HG02571 (cell line): ENCODE data around the gene DCST2.

ENCODE experiments used
- ATAC-seq: cut with Tn5 transposase; IDR thresholded peaks from one replicate; pipeline ENCODE4 v1.9.1; 2021; ENCODE audit warnings: mild to moderate bottlenecking, moderate library complexity; ENCODE audit not compliant: unreplicated experiment

DCST2 gene

GRCh38 chr1:155030243-155030795 lies 3.3 kb downstream of the DCST2 start:
- no peak for ATAC-seq

- no peak for ATAC-seq
These were observed 3.9 kb downstream of the DCST2 start for GRCh38 chr1:155029513-155030242.

GRCh38 chr1:155026588-155026987 lies 7.0 kb downstream of the DCST2 start:
- no peak for ATAC-seq

- no peak for ATAC-seq
These were observed 7.4 kb downstream of the DCST2 start for GRCh38 chr1:155026154-155026553.

- no peak for ATAC-seq
These were observed 9.3 kb downstream of the DCST2 start for GRCh38 chr1:155024315-155024714.

GRCh38 chr1:155023627-155024026 lies 10.0 kb downstream of the DCST2 start:
- ATAC-seq = no peak

GRCh38 chr1:155022927-155023236 lies 10.7 kb downstream of the DCST2 start:
- ATAC-seq = no peak

- ATAC-seq = no peak
These were observed 11.2 kb downstream of the DCST2 start for GRCh38 chr1:155022136-155022926.

GRCh38 chr1:155019377-155020245 lies 14.0 kb downstream of the DCST2 start:
- ATAC-seq = no peak

GRCh38 chr1:155018617-155019348 lies 14.8 kb downstream of the DCST2 start:
- ATAC-seq = no peak

- peak; percentile 18 for ATAC-seq
These were observed 15.7 kb downstream of the DCST2 start for GRCh38 chr1:155017946-155018316.

GRCh38 chr1:155017041-155017945 lies 16.3 kb downstream of the DCST2 start:
- peak; percentile 57 for ATAC-seq

GRCh38 chr1:155016231-155016831 lies 17.2 kb downstream of the DCST2 start:
- no peak for ATAC-seq

GRCh38 chr1:155015527-155016230 lies 17.9 kb downstream of the DCST2 start:
- no peak for ATAC-seq

GRCh38 chr1:155014709-155015508 lies 18.7 kb downstream of the DCST2 start:
- ATAC-seq = no peak

- no peak for ATAC-seq
These were observed 19.9 kb downstream of the DCST2 start for GRCh38 chr1:155013632-155014031.

- no peak for ATAC-seq
These were observed 20.6 kb downstream of the DCST2 start for GRCh38 chr1:155012776-155013602.
